NCI-H1694 treated with DMSO at 0.1 percent for 48 hours (cell line): ENCODE results near the gene PDE4D.

Source experiments
- DNase-seq: peaks from one replicate; lab custom pipeline; 2025; lab: John Stamatoyannopoulos, UW

PDE4D gene

GRCh38 chr5:59287361-59287760, 606.2 kb downstream of the PDE4D start:
- DNase-seq = no peak

GRCh38 chr5:59286510-59286909, 607.0 kb downstream of the PDE4D start:
- no peak for DNase-seq

GRCh38 chr5:59285300-59286016, 608.1 kb downstream of the PDE4D start:
- DNase-seq = no peak

GRCh38 chr5:59282726-59283125, 610.8 kb downstream of the PDE4D start:
- no peak for DNase-seq

GRCh38 chr5:59279979-59280378, 613.5 kb downstream of the PDE4D start:
- DNase-seq = no peak

GRCh38 chr5:59276917-59277372, 616.6 kb downstream of the PDE4D start:
- DNase-seq = peak; percentile 8

GRCh38 chr5:59276325-59276675, 617.2 kb downstream of the PDE4D start:
- peak; percentile 6 for DNase-seq

GRCh38 chr5:59275510-59276324, 617.8 kb downstream of the PDE4D start:
- peak; percentile 47 for DNase-seq

- DNase-seq = peak; percentile 46
Observed at GRCh38 chr5:59275170-59275509, 618.4 kb downstream of the PDE4D start.

GRCh38 chr5:59274106-59274636, 619.4 kb downstream of the PDE4D start:
- DNase-seq = peak; percentile 29

GRCh38 chr5:59272809-59273427, 620.6 kb downstream of the PDE4D start:
- peak; percentile 74 for DNase-seq

GRCh38 chr5:59268756-59269415, 624.6 kb downstream of the PDE4D start:
- DNase-seq = no peak

GRCh38 chr5:59267033-59267432, 626.5 kb downstream of the PDE4D start:
- DNase-seq = no peak

- DNase-seq = no peak
Observed at GRCh38 chr5:59266410-59266809, 627.1 kb downstream of the PDE4D start.

GRCh38 chr5:59264639-59265245, 628.8 kb downstream of the PDE4D start:
- DNase-seq = no peak

- DNase-seq = no peak
Observed at GRCh38 chr5:59264013-59264412, 629.5 kb downstream of the PDE4D start.

GRCh38 chr5:59261969-59262368, 631.6 kb downstream of the PDE4D start:
- DNase-seq = no peak

- DNase-seq = no peak
Observed at GRCh38 chr5:59260973-59261372, 632.6 kb downstream of the PDE4D start.

GRCh38 chr5:59260200-59260599, 633.3 kb downstream of the PDE4D start:
- no peak for DNase-seq

GRCh38 chr5:59259237-59259636, 634.3 kb downstream of the PDE4D start:
- no peak for DNase-seq

- no peak for DNase-seq
Observed at GRCh38 chr5:59257488-59258400, 635.8 kb downstream of the PDE4D start.
